Neutrophil (primary cell): Measurements from ENCODE around the gene GAB1.
A peak's percentile ranks its signal among the peaks of the same experiment; 100 is the strongest.

Experiments
- H3K27ac ChIP-seq: fragments of 200-600 bp; sonication (generic); 2 replicates; pipeline ENCODE4 v1.5.1; 2016; ENCODE audit warnings: mild to moderate bottlenecking, moderate library complexity
- H3K27me3 ChIP-seq: fragments of 200-600 bp; sonication (generic); 2 replicates; pipeline ENCODE4 v1.6.0; 2016; ENCODE audit warnings: mild to moderate bottlenecking
- H3K36me3 ChIP-seq: fragments of 200-600 bp; sonication (generic); 2 replicates; pipeline ENCODE4 v1.5.1; 2017
- H3K4me1 ChIP-seq, 2 experiments: fragments of 200-600 bp in 1 of 2; sonication (generic) in 1 of 2; 1 replicate in 1 of 2; 2 replicates in 1 of 2; pipeline versions ENCODE4 v1.5.1 to v1.6.1; 2013 to 2016; ENCODE audit warnings: low read depth in 1 of 2, low read length in 1 of 2, mild to moderate bottlenecking in 1 of 2, moderate library complexity in 1 of 2; ENCODE audit not compliant: control insufficient read depth in 1 of 2, insufficient read depth in 1 of 2
- H3K4me3 ChIP-seq, 2 experiments: fragments of 200-600 bp in 1 of 2; sonication (generic) in 1 of 2; 1 replicate in 1 of 2; 2 replicates in 1 of 2; pipeline ENCODE4 v1.5.1; 2013 to 2016; ENCODE audit warnings: low read depth in 1 of 2, low read length in 1 of 2, mild to moderate bottlenecking in 1 of 2, moderate library complexity in 1 of 2
- H3K9me3 ChIP-seq: fragments of 200-600 bp; sonication (generic); 2 replicates; pipeline ENCODE4 v1.5.1; 2016
- CTCF ChIP-seq: fragments of 200-600 bp; sonication (generic); IDR thresholded peaks from 2 replicates; pipeline ENCODE4 v1.5.1; 2016; ENCODE audit warnings: antibody characterized with exemption

Gene GAB1

GRCh38 chr4:143506031-143506430 is 169.4 kb downstream of the GAB1 start:
- H3K4me1 ChIP-seq = no peaks in the 10 kb centered on the region
- no peaks in the 10 kb centered on the region for H3K36me3 ChIP-seq
- no peak overlapping the region for H3K4me3 ChIP-seq
- H3K9me3 ChIP-seq = no peaks in the 10 kb centered on the region
- no peak for TF ChIP-seq CTCF
- peaks cover 7% of the 10 kb centered on the region for H3K27me3 ChIP-seq
- no peak overlapping the region for H3K27ac ChIP-seq

GRCh38 chr4:143511906-143512305 is 175.2 kb downstream of the GAB1 start:
- Histone ChIP-seq H3K9me3 (no peaks in the 10 kb centered on the region), H3K27me3 (peaks cover 7% of the 10 kb centered on the region), H3K27ac (no peak overlapping the region), H3K4me1 (peaks cover 20 to 25% of the 10 kb centered on the region in 2 experiments), H3K36me3 (no peaks in the 10 kb centered on the region), H3K4me3 (no peak overlapping the region)
- no peak for TF ChIP-seq CTCF

GRCh38 chr4:143512978-143513313 is 176.3 kb downstream of the GAB1 start:
- no peaks in the 10 kb centered on the region for H3K9me3 ChIP-seq
- H3K36me3 ChIP-seq = peaks cover 9% of the 10 kb centered on the region
- peaks cover 7% of the 10 kb centered on the region for H3K27me3 ChIP-seq
- peaks cover 20 to 25% of the 10 kb centered on the region in 2 experiments for H3K4me1 ChIP-seq
- peak overlapping the region; percentile 89 to 91 for H3K4me3 ChIP-seq
- peak overlapping the region; percentile 90 for H3K27ac ChIP-seq
- TF ChIP-seq CTCF = no peak

- H3K4me3 ChIP-seq = peak within 1 kb of the TSS; percentile 89 to 91
- H3K27ac ChIP-seq = peak within 1 kb of the TSS; percentile 90
- peaks cover 20 to 25% of the 10 kb centered on the region in 2 experiments for H3K4me1 ChIP-seq
- peaks cover 7% of the 10 kb centered on the region for H3K27me3 ChIP-seq
- no peaks in the 10 kb centered on the region for H3K9me3 ChIP-seq
- TF ChIP-seq CTCF = peak; percentile 46
- H3K36me3 ChIP-seq = peaks cover 15% of the 10 kb centered on the region
Measured at GRCh38 chr4:143513314-143514168, 176.9 kb downstream of the GAB1 start, which contains the start of gene SMARCA5. SMARCA5 (plus strand) TSS chr4:143513702; CDS start chr4:143513925, 223 bp downstream.

- peaks cover 20 to 25% of the 10 kb centered on the region in 2 experiments for H3K4me1 ChIP-seq
- H3K27me3 ChIP-seq = peaks cover 7% of the 10 kb centered on the region
- TF ChIP-seq CTCF = no peak
Measured at GRCh38 chr4:143514169-143514495, 177.5 kb downstream of the GAB1 start.

More at GRCh38 chr4:143514169-143514495, 177.5 kb downstream of the GAB1 start:
- H3K9me3 ChIP-seq = no peaks in the 10 kb centered on the region
- peak overlapping the region; percentile 89 to 91 for H3K4me3 ChIP-seq
- H3K27ac ChIP-seq = peak overlapping the region; percentile 90
- H3K36me3 ChIP-seq = peaks cover 18% of the 10 kb centered on the region
